Calu3 (cell line): ENCODE results near the gene MOSPD3. TPM values are rescaled to one million over a fixed set of nuclear protein-coding genes. Genes with fewer than 3 reads are reported as not detected.
A peak's percentile ranks its signal among the peaks of the same experiment; 100 is the strongest.

Experiments
- BruUV-seq: library from RNA; stranded (reverse); fragments of 400-500 nt; replicated peaks from 2 replicates; lab custom pipeline; 2021; lab: Mats Ljungman, UMichigan
- CTCF ChIA-PET: fragments of 300-600 bp; sonication (Branson Sonifier 250); formaldehyde crosslinking; loops from one replicate; lab custom pipeline; 2022; ENCODE audit warnings: antibody characterized with exemption; lab: Charles Lee
- DNase-seq: peaks from one replicate; pipeline ENCODE4 v3.0.0; 2022
- H3K27ac Mint-ChIP-seq: one replicate; pipeline ENCODE4 v1.8.0; 2022; ENCODE audit warnings: mixed read lengths; ENCODE audit not compliant: unreplicated experiment
- H3K27me3 Mint-ChIP-seq: one replicate; pipeline ENCODE4 v1.8.0; 2022; ENCODE audit warnings: mixed read lengths; ENCODE audit not compliant: unreplicated experiment
- H3K36me3 Mint-ChIP-seq: one replicate; pipeline ENCODE4 v1.8.0; 2022; ENCODE audit warnings: mild to moderate bottlenecking, moderate library complexity, mixed read lengths; ENCODE audit not compliant: insufficient read depth, unreplicated experiment
- H3K4me1 Mint-ChIP-seq: one replicate; pipeline ENCODE4 v1.8.0; 2022; ENCODE audit warnings: mild to moderate bottlenecking, low read depth, mixed read lengths; ENCODE audit not compliant: unreplicated experiment
- H3K4me3 Mint-ChIP-seq: one replicate; pipeline ENCODE4 v1.8.0; 2022; ENCODE audit warnings: mild to moderate bottlenecking, low read depth, moderate library complexity, mixed read lengths; ENCODE audit not compliant: unreplicated experiment
- H3K9me3 Mint-ChIP-seq: one replicate; pipeline ENCODE4 v1.8.0; 2022; ENCODE audit warnings: low read depth, mixed read lengths; ENCODE audit not compliant: unreplicated experiment
- intact Hi-C: fragments of 100-400 bp; cut with micrococcal nuclease; formaldehyde crosslinking; loops from one replicate; pipeline ENCODE4 v1.10.0; 2022; ENCODE audit not compliant: unreplicated experiment
- total RNA-seq: library from RNA; stranded (reverse); gene quantifications from 2 replicates; pipeline ENCODE4 v1.2.3, GENCODE V29; 2022
- TF ChIP-seq, protein P1 (sequence below): fragments of 200-600 bp; IDR thresholded peaks from one replicate; pipeline ENCODE4 v1.8.0; 2022; ENCODE audit warnings: antibody characterized with exemption; ENCODE audit not compliant: unreplicated experiment

Gene MOSPD3
- total RNA-seq, 1 experiment from 2014 or later = 11.7 TPM

DNA sequence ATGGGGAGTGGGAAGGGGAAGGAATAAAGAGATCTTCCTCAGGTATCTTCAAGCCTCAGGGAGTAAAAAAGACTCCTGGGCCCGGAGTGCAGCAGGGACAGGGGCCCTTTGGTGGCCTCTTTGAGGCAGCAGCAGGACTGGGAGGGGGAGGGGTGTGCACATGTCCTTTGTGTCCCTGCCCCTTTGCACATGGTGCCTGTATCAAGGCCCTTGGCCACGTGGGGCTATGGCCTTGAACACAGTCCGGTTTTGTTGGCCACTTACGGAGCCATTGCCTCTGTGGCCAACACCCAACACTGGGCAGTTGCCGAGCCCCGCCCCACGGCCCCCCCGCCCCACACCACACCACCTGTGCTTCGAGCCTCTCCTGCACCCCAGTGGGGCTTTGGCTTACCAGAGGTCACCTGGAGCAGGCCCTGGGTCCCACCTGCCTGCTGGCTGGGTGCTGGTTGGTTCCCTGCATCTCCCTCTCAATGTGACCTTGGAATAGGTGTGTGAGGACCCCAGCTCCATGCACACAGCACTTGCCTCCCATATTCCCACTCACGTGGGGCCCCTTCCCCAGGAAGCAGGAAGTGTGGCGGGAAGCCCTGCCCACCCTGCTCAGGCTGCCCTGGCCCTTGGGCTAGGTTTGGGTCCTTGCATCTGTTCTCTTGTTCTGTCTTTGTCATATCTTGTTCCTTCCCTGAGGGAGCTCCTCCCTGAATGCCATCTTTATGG, 44.0 kb upstream of the MOSPD3 start:
- intact Hi-C loops = no loop called here
- peaks cover 65% of the 10 kb centered on the region for H3K36me3 Mint-ChIP-seq
- no peak for DNase-seq
- H3K27me3 Mint-ChIP-seq = no peaks in the 10 kb centered on the region
- peak overlapping the region; percentile 77 for H3K27ac Mint-ChIP-seq
- H3K4me3 Mint-ChIP-seq = peak overlapping the region; percentile 53
- CTCF ChIA-PET = interaction anchor here (0.5 to 1.1 kb wide), 3 partner anchors 9 to 31 kb away, joined by 4 read pairs; partner anchors contain the start of genes FBXO24 and LRCH4
- H3K4me1 Mint-ChIP-seq = peaks cover 20% of the 10 kb centered on the region
- no peaks in the 10 kb centered on the region for H3K9me3 Mint-ChIP-seq
- no TSS peak for BruUV-seq
- TF ChIP-seq, protein P1, sequence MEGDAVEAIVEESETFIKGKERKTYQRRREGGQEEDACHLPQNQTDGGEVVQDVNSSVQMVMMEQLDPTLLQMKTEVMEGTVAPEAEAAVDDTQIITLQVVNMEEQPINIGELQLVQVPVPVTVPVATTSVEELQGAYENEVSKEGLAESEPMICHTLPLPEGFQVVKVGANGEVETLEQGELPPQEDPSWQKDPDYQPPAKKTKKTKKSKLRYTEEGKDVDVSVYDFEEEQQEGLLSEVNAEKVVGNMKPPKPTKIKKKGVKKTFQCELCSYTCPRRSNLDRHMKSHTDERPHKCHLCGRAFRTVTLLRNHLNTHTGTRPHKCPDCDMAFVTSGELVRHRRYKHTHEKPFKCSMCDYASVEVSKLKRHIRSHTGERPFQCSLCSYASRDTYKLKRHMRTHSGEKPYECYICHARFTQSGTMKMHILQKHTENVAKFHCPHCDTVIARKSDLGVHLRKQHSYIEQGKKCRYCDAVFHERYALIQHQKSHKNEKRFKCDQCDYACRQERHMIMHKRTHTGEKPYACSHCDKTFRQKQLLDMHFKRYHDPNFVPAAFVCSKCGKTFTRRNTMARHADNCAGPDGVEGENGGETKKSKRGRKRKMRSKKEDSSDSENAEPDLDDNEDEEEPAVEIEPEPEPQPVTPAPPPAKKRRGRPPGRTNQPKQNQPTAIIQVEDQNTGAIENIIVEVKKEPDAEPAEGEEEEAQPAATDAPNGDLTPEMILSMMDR = no peak

DNA sequence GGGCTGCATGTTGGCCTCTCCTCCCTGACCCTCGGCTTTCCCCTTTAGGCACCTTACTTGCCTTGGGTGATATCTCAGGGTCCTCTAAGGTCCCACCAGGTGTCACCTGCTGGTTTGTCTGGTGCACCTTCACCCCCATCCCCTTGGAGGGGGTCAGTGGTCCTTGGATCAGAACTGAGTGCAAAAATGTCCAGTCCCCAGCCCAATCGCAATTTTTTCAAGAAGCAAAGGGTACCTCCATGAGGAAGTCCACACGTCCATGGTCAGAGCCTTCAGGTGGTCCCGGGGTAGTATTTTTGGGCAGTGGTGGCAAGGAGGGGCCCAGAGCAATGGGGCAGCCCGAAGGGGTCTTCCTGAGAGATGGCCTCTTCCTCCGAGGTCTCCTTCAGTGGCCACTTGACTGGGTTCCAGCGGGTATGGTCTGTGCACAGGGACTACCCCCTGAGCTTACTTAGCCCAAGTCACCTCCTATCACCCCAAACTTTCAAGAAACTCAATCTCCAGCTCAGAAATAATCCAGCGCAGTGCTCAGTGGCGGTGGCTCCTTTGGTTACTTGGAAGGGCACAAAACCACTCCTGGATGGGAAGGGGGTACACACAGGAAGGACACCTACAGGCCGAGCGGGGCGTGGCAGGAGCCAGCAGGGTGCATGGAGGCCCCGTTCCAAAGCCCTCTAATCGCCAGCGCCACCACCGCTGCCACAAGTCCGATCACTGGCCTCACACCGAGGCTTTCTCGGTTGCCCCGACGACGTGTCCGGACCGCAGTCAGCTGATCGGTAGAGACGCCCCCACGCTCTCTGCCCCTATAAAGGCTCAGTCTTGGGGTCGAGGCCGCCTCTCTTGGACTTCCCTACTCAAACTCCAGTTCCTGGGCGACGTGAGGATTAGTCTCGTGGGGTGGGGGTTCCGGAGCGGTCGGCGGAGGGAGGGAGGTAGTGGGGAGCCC, 43.2 kb upstream of the MOSPD3 start:
- Mint-ChIP-seq H3K27ac (peak overlapping the region; percentile 77), H3K4me1 (peaks cover 20% of the 10 kb centered on the region), H3K27me3 (no peaks in the 10 kb centered on the region), H3K36me3 (peaks cover 57% of the 10 kb centered on the region), H3K4me3 (peak overlapping the region; percentile 53), H3K9me3 (no peaks in the 10 kb centered on the region)
- intact Hi-C loops = no loop called here
- CTCF ChIA-PET = interaction anchor here (0.6 to 1.1 kb wide), 4 partner anchors 17 to 370 kb away, joined by 4 to 6 read pairs (median 5); partner anchors contain the start of genes FBXO24 and LRCH4
- TF ChIP-seq, protein P1 = peak; percentile 42
- peak; percentile 80 for DNase-seq
- BruUV-seq = TSS peak; percentile 12

DNA sequence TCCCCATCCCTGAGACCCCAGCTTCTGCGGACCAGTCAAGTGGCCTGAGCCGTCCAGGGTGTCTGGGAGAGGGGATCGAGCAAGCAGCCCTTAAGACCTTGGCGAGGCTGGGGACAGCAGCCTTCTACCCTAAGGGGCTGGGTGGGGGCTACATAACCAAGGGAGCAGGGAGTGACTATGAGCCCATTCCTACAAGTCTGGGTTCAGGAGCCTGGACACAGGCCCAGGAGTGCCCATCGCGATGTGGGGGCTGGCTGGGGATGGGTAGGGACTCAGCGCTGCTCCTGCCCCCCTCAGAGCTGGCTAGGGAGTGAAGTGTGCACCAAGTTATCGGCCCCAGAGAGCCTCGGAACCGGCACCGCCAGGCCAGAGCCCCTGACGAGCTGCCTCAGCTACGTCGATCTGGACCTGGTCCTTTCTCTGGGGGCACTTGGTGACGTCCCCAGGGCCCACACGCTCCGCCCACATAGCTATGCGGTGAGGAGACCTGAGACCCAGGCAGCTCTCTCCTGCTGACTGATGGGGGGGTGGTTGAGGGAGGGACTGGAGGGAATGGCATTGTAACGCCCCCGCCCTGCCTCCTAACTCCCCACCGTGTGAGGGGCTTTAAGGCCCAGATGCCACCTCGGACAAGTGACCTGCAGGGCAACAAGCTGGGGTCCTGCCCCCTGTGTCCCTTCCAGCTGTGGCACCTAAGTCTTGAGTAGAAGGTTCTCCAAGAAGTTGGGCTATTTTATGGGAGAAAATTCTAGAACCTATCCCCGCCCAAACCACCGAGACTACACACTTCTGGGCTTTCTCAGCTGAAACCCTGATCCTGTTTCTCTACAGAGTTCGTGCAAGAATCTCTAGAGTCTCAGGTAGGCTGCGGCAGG, 41.1 kb upstream of the MOSPD3 start:
- H3K27me3 Mint-ChIP-seq = no peaks in the 10 kb centered on the region
- H3K9me3 Mint-ChIP-seq = no peaks in the 10 kb centered on the region
- TF ChIP-seq, protein P1 = no peak
- no TSS peak for BruUV-seq
- peaks cover 52% of the 10 kb centered on the region for H3K36me3 Mint-ChIP-seq
- H3K27ac Mint-ChIP-seq = no peak overlapping the region
- intact Hi-C loops = no loop called here
- CTCF ChIA-PET = interaction anchor here (0.6 kb wide), 2 partner anchors 11 to 101 kb away, joined by 3 to 9 read pairs; no protein-coding TSS in a partner anchor
- no peak overlapping the region for H3K4me3 Mint-ChIP-seq
- H3K4me1 Mint-ChIP-seq = peaks cover 20% of the 10 kb centered on the region
- DNase-seq = no peak

GRCh38 chr7:100571829-100572116, 40.6 kb upstream of the MOSPD3 start:
- DNase-seq = no peak
- Mint-ChIP-seq H3K9me3 (no peaks in the 10 kb centered on the region), H3K4me3 (no peak overlapping the region), H3K36me3 (peaks cover 47% of the 10 kb centered on the region), H3K27me3 (no peaks in the 10 kb centered on the region), H3K4me1 (peaks cover 14% of the 10 kb centered on the region), H3K27ac (peak overlapping the region; percentile 42)
- BruUV-seq = no TSS peak
- intact Hi-C loops = no loop called here
- TF ChIP-seq, protein P1 = no peak
- CTCF ChIA-PET = no interaction called here
